Caco-2 (cell line): ENCODE measurements around the gene PAQR7. TPM values are rescaled to one million over a fixed set of nuclear protein-coding genes. Genes with fewer than 3 reads are reported as not detected.
A peak's percentile ranks its signal among the peaks of the same experiment; 100 is the strongest.

Experiments
- BruUV-seq: library from RNA; stranded (reverse); fragments of 400-500 nt; replicated peaks from 2 replicates; lab custom pipeline; 2021; lab: Mats Ljungman, UMichigan
- CTCF ChIA-PET: fragments of 300-600 bp; sonication (Branson Sonifier 250); formaldehyde crosslinking; loops from one replicate; lab custom pipeline; 2022; ENCODE audit warnings: antibody characterized with exemption; lab: Charles Lee
- POLR2A ChIA-PET: fragments of 300-600 bp; sonication (Branson Sonifier 250); formaldehyde crosslinking; loops from one replicate; lab custom pipeline; 2022; ENCODE audit warnings: antibody characterized with exemption; lab: Charles Lee
- DNase-seq, 2 experiments: peaks; one replicate each; pipeline versions ENCODE4 v3.0.0 to v3.0.0-alpha.2; 2020 to 2022
- H3K27me3 ChIP-seq: replicated peaks from 2 replicates; pipeline ENCODE4 v1.6.0; 2011; ENCODE audit warnings: low read length; ENCODE audit not compliant: control insufficient read depth, insufficient read depth
- H3K36me3 ChIP-seq: 2 replicates; pipeline ENCODE4 v1.5.1; 2011; ENCODE audit warnings: low read length; ENCODE audit not compliant: control insufficient read depth, insufficient read depth
- H3K4me1 ChIP-seq: fragments of 250-450 bp; sonication (Bioruptor Pico); 2 replicates; pipeline ENCODE4 v1.5.1; 2020; ENCODE audit warnings: mild to moderate bottlenecking
- H3K4me3 ChIP-seq: 2 replicates; pipeline ENCODE4 v1.5.1; 2011; ENCODE audit warnings: low read depth, mild to moderate bottlenecking, control low read depth, low read length
- H3K9me3 ChIP-seq: fragments of 250-450 bp; sonication (Bioruptor Pico); 2 replicates; pipeline ENCODE4 v1.5.1; 2020; ENCODE audit warnings: mild to moderate bottlenecking, moderate library complexity
- H3K27ac Mint-ChIP-seq: one replicate; pipeline ENCODE4 v1.8.0; 2022; ENCODE audit warnings: mixed read lengths; ENCODE audit not compliant: unreplicated experiment
- H3K27me3 Mint-ChIP-seq: one replicate; pipeline ENCODE4 v1.8.0; 2022; ENCODE audit warnings: mixed read lengths; ENCODE audit not compliant: insufficient read depth, unreplicated experiment
- H3K36me3 Mint-ChIP-seq: one replicate; pipeline ENCODE4 v1.8.0; 2022; ENCODE audit warnings: mild to moderate bottlenecking, mixed read lengths; ENCODE audit not compliant: insufficient read depth, unreplicated experiment
- H3K4me1 Mint-ChIP-seq: one replicate; pipeline ENCODE4 v1.8.0; 2022; ENCODE audit warnings: low read depth, mixed read lengths; ENCODE audit not compliant: unreplicated experiment
- H3K4me3 Mint-ChIP-seq: one replicate; pipeline ENCODE4 v1.8.0; 2022; ENCODE audit warnings: mild to moderate bottlenecking, moderate library complexity, mixed read lengths; ENCODE audit not compliant: unreplicated experiment
- H3K9me3 Mint-ChIP-seq: one replicate; pipeline ENCODE4 v1.8.0; 2022; ENCODE audit warnings: mixed read lengths; ENCODE audit not compliant: unreplicated experiment
- CTCF ChIP-seq, 2 experiments: fragments of 200-600 bp in 1 of 2; IDR thresholded peaks; 1 replicate in 1 of 2; 2 replicates in 1 of 2; pipeline versions ENCODE4 v1.5.1 to v1.8.0; 2011 to 2022; ENCODE audit warnings: antibody characterized with exemption in 1 of 2, control low read depth in 1 of 2, inconsistent platforms in 1 of 2, low read depth in 1 of 2, low read length in 1 of 2, mild to moderate bottlenecking in 1 of 2, moderate library complexity in 1 of 2; ENCODE audit not compliant: insufficient read depth in 1 of 2, severe bottlenecking in 1 of 2, unreplicated experiment in 1 of 2
- intact Hi-C: fragments of 100-400 bp; cut with micrococcal nuclease; formaldehyde crosslinking; loops from one replicate; pipeline ENCODE4 v1.10.0; 2022; ENCODE audit not compliant: unreplicated experiment
- total RNA-seq: library from RNA; stranded (reverse); gene quantifications from 2 replicates; pipeline ENCODE4 v1.2.3, GENCODE V29; 2022

The PAQR7 gene
- total RNA-seq, 1 experiment from 2014 or later, result 22.3 TPM

- peak in 1 of 2 experiments; percentile 15 for DNase-seq
- H3K4me1 Mint-ChIP-seq, result peaks cover 6% of the 10 kb centered on the region
- peak overlapping the region; percentile 50 for H3K27ac Mint-ChIP-seq
- no peaks in the 10 kb centered on the region for H3K27me3 Mint-ChIP-seq
- peaks cover 34% of the 10 kb centered on the region for H3K36me3 Mint-ChIP-seq
- no TSS peak for BruUV-seq
- peak; percentile 24 to 60 for TF ChIP-seq CTCF (IDR thresholded peaks at IDR 0.05; ENCODE audit: insufficient read depth in 1 of 2, low read depth in 1 of 2, low read length in 1 of 2, severe bottlenecking in 1 of 2, unreplicated experiment in 1 of 2)
- intact Hi-C loops, result loop anchor here (1.0 kb wide), 4 partner anchors 53 to 173 kb away; partner anchors contain the start of gene PAFAH2
- CTCF ChIA-PET, result interaction anchor here (0.9 to 1.3 kb wide), 7 partner anchors 17 to 192 kb away, joined by 3 to 8 read pairs (median 4); partner anchors contain the start of genes MTFR1L, PAFAH2 and PAQR7
- H3K36me3 ChIP-seq, result peaks cover 1% of the 10 kb centered on the region; the same call in 1 of the 2 replicates
- H3K4me3 Mint-ChIP-seq, result no peak overlapping the region
- H3K4me1 ChIP-seq, result no peaks in the 10 kb centered on the region
- no peaks in the 10 kb centered on the region for H3K9me3 ChIP-seq
- no peaks in the 10 kb centered on the region for H3K27me3 ChIP-seq
- no peak overlapping the region for H3K4me3 ChIP-seq
- no peaks in the 10 kb centered on the region for H3K9me3 Mint-ChIP-seq
- POLR2A ChIA-PET, result no interaction called here
Measured at GRCh38 chr1:25837262-25837875, 38.1 kb downstream of the PAQR7 start.

DNA sequence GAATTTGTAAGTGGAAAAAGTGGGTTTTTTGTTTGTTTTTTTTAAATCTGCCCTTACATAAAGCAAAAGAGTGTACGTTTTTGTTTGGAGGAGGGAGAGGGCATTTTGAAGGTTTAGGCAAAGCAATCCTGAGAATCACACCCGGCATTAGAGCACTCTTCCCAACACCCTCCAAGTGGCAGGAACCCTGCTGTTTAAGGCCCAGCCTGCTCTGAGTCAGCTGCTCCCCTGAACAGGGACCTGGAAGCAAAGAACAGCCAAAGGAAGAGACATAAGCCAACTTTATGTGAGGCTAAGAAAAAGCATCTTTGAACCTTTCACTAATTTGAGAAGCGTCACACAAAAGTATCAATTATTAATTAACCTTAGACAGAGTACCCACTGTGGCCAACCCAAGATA is 38.8 kb downstream of the PAQR7 start:
- Histone ChIP-seq H3K36me3 (peaks cover 1% of the 10 kb centered on the region; the same call in 1 of the 2 replicates), H3K4me3 (no peak overlapping the region), H3K27me3 (no peaks in the 10 kb centered on the region), H3K4me1 (no peaks in the 10 kb centered on the region), H3K9me3 (no peaks in the 10 kb centered on the region)
- Mint-ChIP-seq H3K27ac (no peak overlapping the region), H3K36me3 (peaks cover 34% of the 10 kb centered on the region), H3K4me1 (peaks cover 6% of the 10 kb centered on the region), H3K4me3 (no peak overlapping the region), H3K27me3 (no peaks in the 10 kb centered on the region), H3K9me3 (no peaks in the 10 kb centered on the region)
- CTCF ChIA-PET, result interaction anchor here (0.9 to 1.3 kb wide), 7 partner anchors 17 to 193 kb away, joined by 3 to 8 read pairs (median 4); partner anchors contain the start of genes MTFR1L, PAFAH2 and PAQR7
- POLR2A ChIA-PET, result no interaction called here
- no peak for TF ChIP-seq CTCF (IDR thresholded peaks at IDR 0.05; ENCODE audit: insufficient read depth in 1 of 2, low read depth in 1 of 2, low read length in 1 of 2, severe bottlenecking in 1 of 2, unreplicated experiment in 1 of 2)
- DNase-seq, result no peak
- intact Hi-C loops, result loop anchor here (1.0 kb wide), 4 partner anchors 54 to 174 kb away; partner anchors contain the start of gene PAFAH2
- BruUV-seq, result no TSS peak

DNA sequence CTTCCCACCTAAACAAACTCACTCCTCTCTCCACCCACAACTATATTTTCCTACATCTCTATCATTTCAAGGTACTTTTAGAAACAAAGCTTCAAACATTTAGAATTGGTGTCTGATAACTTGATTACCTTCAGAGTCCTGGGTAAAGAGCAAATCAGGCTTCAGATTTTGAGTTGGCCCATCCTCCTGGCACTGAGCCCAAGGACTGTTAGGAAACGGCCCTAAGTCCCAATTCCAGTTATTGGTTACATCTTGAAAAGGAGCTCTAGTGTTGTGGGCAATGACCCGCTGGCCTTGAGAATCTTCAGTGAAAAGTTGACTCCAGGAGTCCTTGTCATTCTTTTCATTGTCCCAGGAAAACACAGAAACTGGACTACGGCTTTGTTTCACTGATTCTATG is 40.6 kb downstream of the PAQR7 start:
- Mint-ChIP-seq H3K27ac (no peak overlapping the region), H3K4me1 (peaks cover 6% of the 10 kb centered on the region), H3K4me3 (no peak overlapping the region), H3K36me3 (peaks cover 50% of the 10 kb centered on the region), H3K9me3 (no peaks in the 10 kb centered on the region), H3K27me3 (no peaks in the 10 kb centered on the region)
- Histone ChIP-seq H3K36me3 (peaks cover 1% of the 10 kb centered on the region), H3K27me3 (no peaks in the 10 kb centered on the region), H3K4me1 (no peaks in the 10 kb centered on the region), H3K9me3 (no peaks in the 10 kb centered on the region), H3K4me3 (no peak overlapping the region)
- intact Hi-C loops, result no loop called here
- POLR2A ChIA-PET, result no interaction called here
- CTCF ChIA-PET, result interaction anchor here (0.6 kb wide), 1 partner anchor 57 kb away, joined by 3 read pairs; no protein-coding TSS in a partner anchor
- no TSS peak for BruUV-seq
- no peak for TF ChIP-seq CTCF (IDR thresholded peaks at IDR 0.05; ENCODE audit: insufficient read depth in 1 of 2, low read depth in 1 of 2, low read length in 1 of 2, severe bottlenecking in 1 of 2, unreplicated experiment in 1 of 2)
- no peak for DNase-seq
